Dendritic cell treated with granulocyte-macrophage colony-stimulating factor and Interleukin-4, amounts not matched to agents 40 ng/mL and 50 ng/mL, for 4 days (primary cell): ENCODE results near the gene SSR4.

Experiments used
- H3K27ac Mint-ChIP-seq: one replicate; pipeline ENCODE4 v1.8.0; 2022; ENCODE audit warnings: mild to moderate bottlenecking, mixed read lengths
- H3K27me3 Mint-ChIP-seq: one replicate; pipeline ENCODE4 v1.8.0; 2022; ENCODE audit warnings: mild to moderate bottlenecking, mixed read lengths
- H3K36me3 Mint-ChIP-seq: one replicate; pipeline ENCODE4 v1.8.0; 2022; ENCODE audit warnings: low read depth, mixed read lengths
- H3K4me1 Mint-ChIP-seq: one replicate; pipeline ENCODE4 v1.8.0; 2022; ENCODE audit warnings: low read depth, mixed read lengths
- H3K4me3 Mint-ChIP-seq: one replicate; pipeline ENCODE4 v1.8.0; 2022; ENCODE audit warnings: mild to moderate bottlenecking, moderate library complexity, mixed read lengths
- H3K9me3 Mint-ChIP-seq: one replicate; pipeline ENCODE4 v1.8.0; 2022; ENCODE audit warnings: mixed read lengths
- intact Hi-C: fragments of 100-400 bp; cut with micrococcal nuclease; formaldehyde crosslinking; loops from one replicate; pipeline ENCODE4 v1.15.0; 2022

Gene SSR4

GRCh38 chrX:153829799-153830639 lies 35.6 kb downstream of the SSR4 start, which contains the start of gene PDZD4:
Gene PDZD4 (minus strand): TSS chrX:153830544. CDS start chrX:153830298, 246 bp downstream.
- Mint-ChIP-seq H3K27ac (no peak within 1 kb of the TSS), H3K9me3 (no peaks in the 10 kb centered on the region), H3K4me1 (peaks cover 4% of the 10 kb centered on the region), H3K27me3 (peaks cover 75% of the 10 kb centered on the region), H3K36me3 (no peaks in the 10 kb centered on the region), H3K4me3 (peak within 1 kb of the TSS; percentile 20)
- intact Hi-C loops = no loop called here

- H3K27me3 Mint-ChIP-seq = peaks cover 73% of the 10 kb centered on the region
- intact Hi-C loops = no loop called here
- H3K9me3 Mint-ChIP-seq = no peaks in the 10 kb centered on the region
These were observed 36.4 kb downstream of the SSR4 start for GRCh38 chrX:153830640-153831428.

GRCh38 chrX:153831429-153832150 lies 37.1 kb downstream of the SSR4 start:
- Mint-ChIP-seq H3K27ac (no peak overlapping the region), H3K9me3 (no peaks in the 10 kb centered on the region), H3K4me1 (peaks cover 4% of the 10 kb centered on the region), H3K27me3 (peaks cover 72% of the 10 kb centered on the region), H3K4me3 (no peak overlapping the region), H3K36me3 (no peaks in the 10 kb centered on the region)
- intact Hi-C loops = no loop called here

More at GRCh38 chrX:153830640-153831428, 36.4 kb downstream of the SSR4 start:
- Mint-ChIP-seq H3K27ac (no peak overlapping the region), H3K4me1 (peaks cover 4% of the 10 kb centered on the region), H3K36me3 (no peaks in the 10 kb centered on the region), H3K4me3 (no peak overlapping the region)

GRCh38 chrX:153832728-153833127 lies 38.3 kb downstream of the SSR4 start:
- no peaks in the 10 kb centered on the region for H3K36me3 Mint-ChIP-seq
- H3K27ac Mint-ChIP-seq = no peak overlapping the region
- H3K4me3 Mint-ChIP-seq = no peak overlapping the region
- H3K4me1 Mint-ChIP-seq = peaks cover 4% of the 10 kb centered on the region
- peaks cover 63% of the 10 kb centered on the region for H3K27me3 Mint-ChIP-seq
- intact Hi-C loops = no loop called here
- no peaks in the 10 kb centered on the region for H3K9me3 Mint-ChIP-seq

GRCh38 chrX:153836921-153837320 lies 42.5 kb downstream of the SSR4 start:
- Mint-ChIP-seq H3K9me3 (no peaks in the 10 kb centered on the region), H3K36me3 (no peaks in the 10 kb centered on the region), H3K27me3 (peaks cover 56% of the 10 kb centered on the region), H3K4me1 (no peaks in the 10 kb centered on the region), H3K4me3 (no peak overlapping the region), H3K27ac (no peak overlapping the region)
- intact Hi-C loops = no loop called here

- H3K4me1 Mint-ChIP-seq = no peaks in the 10 kb centered on the region
- H3K27me3 Mint-ChIP-seq = peaks cover 29% of the 10 kb centered on the region
- H3K36me3 Mint-ChIP-seq = no peaks in the 10 kb centered on the region
- intact Hi-C loops = no loop called here
- H3K27ac Mint-ChIP-seq = no peak overlapping the region
- no peaks in the 10 kb centered on the region for H3K9me3 Mint-ChIP-seq
- no peak overlapping the region for H3K4me3 Mint-ChIP-seq
These were observed 50.1 kb downstream of the SSR4 start for GRCh38 chrX:153844509-153845082.

- Mint-ChIP-seq H3K27me3 (peaks cover 26% of the 10 kb centered on the region), H3K36me3 (no peaks in the 10 kb centered on the region), H3K9me3 (no peaks in the 10 kb centered on the region), H3K4me3 (no peak overlapping the region), H3K27ac (no peak overlapping the region), H3K4me1 (no peaks in the 10 kb centered on the region)
- intact Hi-C loops = no loop called here
These were observed 50.7 kb downstream of the SSR4 start for GRCh38 chrX:153845195-153845594.

GRCh38 chrX:153845842-153846241 lies 51.4 kb downstream of the SSR4 start:
- intact Hi-C loops = no loop called here
- Mint-ChIP-seq H3K36me3 (no peaks in the 10 kb centered on the region), H3K9me3 (no peaks in the 10 kb centered on the region), H3K27me3 (peaks cover 27% of the 10 kb centered on the region), H3K27ac (no peak overlapping the region), H3K4me1 (no peaks in the 10 kb centered on the region), H3K4me3 (no peak overlapping the region)
